Immature natural killer cell (primary cell): Measurements from ENCODE around the gene KRT27. TPM values are rescaled to one million over a fixed set of nuclear protein-coding genes. Genes with fewer than 3 reads are reported as not detected.
"Not testable (repeated sequence)": the region's sequence is repeated elsewhere in the genome, so short reads cannot be mapped to it uniquely, and the experiment has no call there.

Experiments used
- DNase-seq, 3 donors: peaks; one replicate each; pipeline ENCODE4 v3.0.0; 2022; ENCODE audit warnings: mixed read lengths in 1 of 3
- H3K27ac Mint-ChIP-seq, 6 donors: one replicate each; pipeline ENCODE4 v1.8.0; 2020; ENCODE audit warnings: mixed read lengths in 6 of 6, mild to moderate bottlenecking in 5 of 6, inconsistent platforms in 4 of 6, moderate library complexity in 3 of 6
- H3K27me3 Mint-ChIP-seq, 3 donors: one replicate each; pipeline ENCODE4 v1.8.0; 2020 to 2021; ENCODE audit warnings: low read depth in 3 of 3, mild to moderate bottlenecking in 3 of 3, mixed read lengths in 3 of 3, moderate library complexity in 3 of 3, inconsistent platforms in 1 of 3
- H3K36me3 Mint-ChIP-seq, 3 donors: one replicate each; pipeline ENCODE4 v1.8.0; 2020; ENCODE audit warnings: mixed read lengths in 3 of 3, inconsistent platforms in 2 of 3, mild to moderate bottlenecking in 2 of 3
- H3K4me1 Mint-ChIP-seq, 2 donors: one replicate each; pipeline ENCODE4 v1.8.0; 2020; ENCODE audit warnings: inconsistent platforms in 2 of 2, mild to moderate bottlenecking in 2 of 2, mixed read lengths in 2 of 2, moderate library complexity in 1 of 2
- H3K4me3 Mint-ChIP-seq, 5 donors: one replicate each; pipeline ENCODE4 v1.8.0; 2020; ENCODE audit warnings: mild to moderate bottlenecking in 5 of 5, mixed read lengths in 5 of 5, inconsistent platforms in 3 of 5, moderate library complexity in 3 of 5
- H3K9me3 Mint-ChIP-seq, 6 donors: one replicate each; pipeline ENCODE4 v1.8.0; 2020; ENCODE audit warnings: mild to moderate bottlenecking in 6 of 6, mixed read lengths in 6 of 6, inconsistent platforms in 4 of 6, moderate library complexity in 3 of 6
- polyA plus RNA-seq, 3 donors: library from polyadenylated mRNA; unstranded; fragments of 300-500 nt; fragmentation: Illumina TruSeq; gene quantifications; one replicate each; pipeline ENCODE4 v1.2.3, GENCODE V29; 2021

KRT27 gene
- polyA plus RNA-seq, 3 donors from 2014 or later = not detected

- DNase-seq = no peak
- H3K27me3 Mint-ChIP-seq = peaks cover 2 to 26% (median 12%) of the 10 kb centered on the region in 3 donors
Measured at GRCh38 chr17:40818343-40818732, 36.0 kb upstream of the KRT27 start.

GRCh38 chr17:40817103-40817682 is 34.8 kb upstream of the KRT27 start:
- Mint-ChIP-seq H3K27ac (peak overlapping the region in 4 of 6 donors; percentile 43 to 68 (median 59)), H3K4me3 (peak overlapping the region; percentile 51 to 98 (median 90)), H3K36me3 (peaks cover 29 to 36% (median 31%) of the 10 kb centered on the region in 3 donors), H3K9me3 (peaks cover 0 to 39% (median 6%) of the 10 kb centered on the region in 6 donors), H3K4me1 (peaks cover 21 to 35% of the 10 kb centered on the region in 2 donors), H3K27me3 (peaks cover 2 to 32% (median 16%) of the 10 kb centered on the region in 3 donors)
- no peak for DNase-seq

More at GRCh38 chr17:40818343-40818732, 36.0 kb upstream of the KRT27 start:
- peak overlapping the region; percentile 90 to 98 (median 91) for H3K4me3 Mint-ChIP-seq
- peaks cover 0 to 39% (median 6%) of the 10 kb centered on the region in 6 donors for H3K9me3 Mint-ChIP-seq
- H3K36me3 Mint-ChIP-seq = peaks cover 33 to 41% (median 39%) of the 10 kb centered on the region in 3 donors
- peaks cover 21 to 35% of the 10 kb centered on the region in 2 donors for H3K4me1 Mint-ChIP-seq
- peak overlapping the region; percentile 87 to 96 (median 90) for H3K27ac Mint-ChIP-seq

DNA sequence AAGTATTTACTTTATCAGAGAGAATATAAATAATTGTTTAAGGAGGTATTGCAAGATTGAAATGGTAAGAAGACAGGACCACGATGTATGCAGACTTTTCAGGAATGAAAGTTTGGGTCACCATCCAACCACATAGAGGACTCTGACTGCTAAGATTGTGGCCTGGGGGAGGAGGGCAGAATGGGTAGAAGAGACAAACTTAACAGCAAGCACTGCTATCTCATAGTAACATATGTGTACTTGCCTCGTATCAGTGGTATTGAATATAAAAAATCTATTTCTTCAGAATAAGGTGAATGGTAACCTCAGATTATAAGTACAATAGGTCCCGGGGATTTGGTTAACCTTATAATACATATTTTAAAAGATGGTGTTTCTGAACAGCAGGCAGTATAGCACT is 34.2 kb upstream of the KRT27 start:
- Mint-ChIP-seq H3K4me1 (peaks cover 21 to 35% of the 10 kb centered on the region in 2 donors), H3K27me3 (peaks cover 2 to 32% (median 20%) of the 10 kb centered on the region in 3 donors), H3K27ac (peak overlapping the region in 1 of 6 donors; percentile 36), H3K4me3 (peak overlapping the region in 2 of 5 donors; percentile 92 to 98), H3K36me3 (peaks cover 24 to 34% (median 27%) of the 10 kb centered on the region in 3 donors), H3K9me3 (peaks cover 0 to 39% (median 6%) of the 10 kb centered on the region in 6 donors)
- no peak for DNase-seq

GRCh38 chr17:40815381-40815780 is 33.0 kb upstream of the KRT27 start:
- DNase-seq = no peak
- Mint-ChIP-seq H3K4me3 (no peak overlapping the region), H3K9me3 (peaks cover 0 to 37% (median 6%) of the 10 kb centered on the region in 6 donors), H3K4me1 (peaks cover 21 to 33% of the 10 kb centered on the region in 2 donors), H3K36me3 (peaks cover 24 to 28% (median 24%) of the 10 kb centered on the region in 3 donors), H3K27me3 (peaks cover 8 to 33% (median 29%) of the 10 kb centered on the region in 3 donors), H3K27ac (no peak overlapping the region)

GRCh38 chr17:40814657-40815056 is 32.3 kb upstream of the KRT27 start:
- peaks cover 12 to 30% (median 28%) of the 10 kb centered on the region in 3 donors for H3K27me3 Mint-ChIP-seq
- not testable (repeated sequence) for H3K27ac Mint-ChIP-seq, DNase-seq, H3K4me3 Mint-ChIP-seq
- H3K36me3 Mint-ChIP-seq = peaks cover 21 to 23% (median 22%) of the 10 kb centered on the region in 3 donors
- peaks cover 0 to 31% (median 6%) of the 10 kb centered on the region in 6 donors for H3K9me3 Mint-ChIP-seq
- H3K4me1 Mint-ChIP-seq = peaks cover 18 to 25% of the 10 kb centered on the region in 2 donors

DNA sequence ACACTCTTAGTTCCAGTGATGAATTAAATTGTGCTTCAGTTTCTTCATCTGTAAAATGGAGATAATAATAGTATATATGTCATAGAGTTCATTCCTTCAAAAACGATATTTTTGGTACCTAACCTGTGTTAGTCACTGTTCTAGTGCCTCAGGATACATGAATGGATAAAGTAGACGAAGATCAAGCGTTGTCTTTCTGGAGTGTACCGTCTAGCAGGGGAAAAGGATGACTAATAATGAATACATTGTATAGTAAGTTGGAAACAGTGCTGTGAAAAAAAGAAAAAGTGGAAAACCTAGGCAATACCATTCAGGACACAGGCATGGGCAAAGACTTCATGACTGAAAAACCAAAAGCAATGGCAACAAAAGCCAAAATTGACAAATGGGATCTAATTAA is 31.5 kb upstream of the KRT27 start:
- Mint-ChIP-seq H3K27ac (no peak overlapping the region), H3K4me1 (peaks cover 13 to 18% of the 10 kb centered on the region in 2 donors), H3K36me3 (peaks cover 21 to 23% (median 22%) of the 10 kb centered on the region in 3 donors), H3K4me3 (no peak overlapping the region), H3K9me3 (peaks cover 0 to 27% (median 6%) of the 10 kb centered on the region in 6 donors), H3K27me3 (peaks cover 10 to 33% (median 26%) of the 10 kb centered on the region in 3 donors)
- no peak for DNase-seq

- Mint-ChIP-seq H3K9me3 (peaks cover 0 to 27% (median 4%) of the 10 kb centered on the region in 6 donors), H3K4me1 (peaks cover 5 to 9% of the 10 kb centered on the region in 2 donors), H3K36me3 (peaks cover 12 to 20% (median 13%) of the 10 kb centered on the region in 3 donors), H3K27me3 (peaks cover 10 to 31% (median 29%) of the 10 kb centered on the region in 3 donors), H3K27ac (no peak overlapping the region), H3K4me3 (no peak overlapping the region)
- DNase-seq = no peak
Measured at GRCh38 chr17:40812639-40813038, 30.3 kb upstream of the KRT27 start.

DNA sequence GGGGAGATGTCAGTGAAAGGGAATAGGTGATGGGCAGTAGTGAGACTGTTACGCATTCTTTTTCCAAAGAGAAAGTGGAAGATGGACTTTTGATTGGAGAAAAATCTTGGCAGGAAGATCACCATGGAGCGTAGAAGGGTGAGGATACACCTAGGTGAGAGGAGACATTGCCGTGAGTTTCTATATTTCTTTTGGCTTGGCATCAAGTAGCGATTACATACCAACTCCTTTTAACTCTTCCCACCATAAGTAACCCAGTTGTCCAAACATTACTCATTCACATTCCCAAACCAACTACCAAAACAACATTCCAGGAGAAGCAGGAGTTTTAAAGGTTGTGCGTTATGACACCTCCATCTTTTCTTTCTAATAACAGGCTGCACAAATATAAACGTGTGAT is 28.1 kb upstream of the KRT27 start:
- peaks cover 15 to 42% (median 33%) of the 10 kb centered on the region in 3 donors for H3K27me3 Mint-ChIP-seq
- no peak overlapping the region for H3K4me3 Mint-ChIP-seq
- no peak overlapping the region for H3K27ac Mint-ChIP-seq

GRCh38 chr17:40809721-40810421 is 27.5 kb upstream of the KRT27 start:
- Mint-ChIP-seq H3K9me3 (peaks cover 0 to 14% (median 1%) of the 10 kb centered on the region in 6 donors), H3K4me1 (no peaks in the 10 kb centered on the region), H3K36me3 (peaks cover 0 to 7% (median 0%) of the 10 kb centered on the region in 3 donors), H3K4me3 (no peak overlapping the region), H3K27me3 (peaks cover 15 to 47% (median 33%) of the 10 kb centered on the region in 3 donors), H3K27ac (no peak overlapping the region)
- no peak for DNase-seq

More for the DNA sequence above, 28.1 kb upstream of the KRT27 start:
- DNase-seq = no peak
- Mint-ChIP-seq H3K4me1 (no peaks in the 10 kb centered on the region), H3K36me3 (peaks cover 0 to 7% (median 0%) of the 10 kb centered on the region in 3 donors), H3K9me3 (peaks cover 0 to 18% (median 2%) of the 10 kb centered on the region in 6 donors)

GRCh38 chr17:40806131-40806530 is 23.8 kb upstream of the KRT27 start:
- no peaks in the 10 kb centered on the region for H3K9me3 Mint-ChIP-seq

DNA sequence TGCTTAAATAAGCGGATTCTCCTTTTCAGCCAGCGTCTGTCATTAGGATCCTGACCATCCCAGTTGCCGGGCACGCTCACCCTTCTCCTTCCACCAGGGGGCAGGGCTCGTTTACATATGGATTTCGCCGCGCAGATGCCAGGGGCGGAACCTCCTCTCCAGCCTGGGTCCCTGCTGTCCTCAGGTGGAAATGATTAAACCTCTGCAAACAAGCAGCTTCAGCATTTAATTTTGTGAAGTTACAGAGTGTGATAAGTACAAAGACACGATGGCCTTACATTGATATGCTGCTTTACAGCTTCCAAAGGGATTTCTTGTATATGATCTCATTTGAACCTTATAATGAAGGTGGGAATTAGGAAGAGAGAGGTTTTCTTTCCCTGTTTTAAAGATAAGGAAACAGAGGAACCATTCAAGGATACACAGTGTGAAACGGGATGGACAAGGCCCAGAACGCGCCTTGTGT is 21.3 kb upstream of the KRT27 start:
- Mint-ChIP-seq H3K27me3 (peaks cover 10 to 29% (median 20%) of the 10 kb centered on the region in 3 donors), H3K4me1 (peaks cover 0 to 2% of the 10 kb centered on the region in 2 donors), H3K27ac (no peak overlapping the region), H3K36me3 (no peaks in the 10 kb centered on the region), H3K9me3 (no peaks in the 10 kb centered on the region), H3K4me3 (no peak overlapping the region)
- peak; percentile 48 to 53 (median 49) for DNase-seq

More at GRCh38 chr17:40806131-40806530, 23.8 kb upstream of the KRT27 start:
- Mint-ChIP-seq H3K27ac (no peak overlapping the region), H3K36me3 (no peaks in the 10 kb centered on the region), H3K27me3 (peaks cover 12 to 29% (median 23%) of the 10 kb centered on the region in 3 donors), H3K4me3 (no peak overlapping the region), H3K4me1 (peaks cover 0 to 2% of the 10 kb centered on the region in 2 donors)
- DNase-seq = no peak

GRCh38 chr17:40801157-40801556 is 18.8 kb upstream of the KRT27 start:
- Mint-ChIP-seq H3K27ac (no peak overlapping the region), H3K4me3 (no peak overlapping the region), H3K9me3 (no peaks in the 10 kb centered on the region), H3K36me3 (no peaks in the 10 kb centered on the region), H3K4me1 (peaks cover 0 to 2% of the 10 kb centered on the region in 2 donors), H3K27me3 (peaks cover 8 to 15% (median 12%) of the 10 kb centered on the region in 3 donors)
- no peak for DNase-seq

DNA sequence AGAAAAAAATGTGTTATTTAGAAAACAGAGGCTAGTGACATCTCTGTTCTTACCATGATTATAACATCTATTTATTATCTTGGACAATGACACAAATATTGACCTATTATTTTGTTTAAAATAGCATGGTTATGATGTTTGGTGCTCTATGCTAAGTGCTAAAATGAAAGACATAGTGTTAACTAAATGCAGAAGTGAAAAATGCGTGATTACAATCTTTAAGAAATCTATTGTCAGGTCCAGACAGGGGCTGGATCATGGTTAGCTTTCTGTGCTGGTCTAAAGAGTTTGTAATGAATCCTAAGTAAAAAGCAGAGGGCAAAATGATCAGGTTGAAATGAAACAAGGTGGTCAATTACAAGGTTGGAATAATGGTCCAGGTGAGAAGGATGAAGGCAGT is 18.0 kb upstream of the KRT27 start:
- no peak for DNase-seq
- Mint-ChIP-seq H3K4me1 (peaks cover 0 to 2% of the 10 kb centered on the region in 2 donors), H3K9me3 (no peaks in the 10 kb centered on the region), H3K4me3 (no peak overlapping the region), H3K36me3 (no peaks in the 10 kb centered on the region), H3K27me3 (peaks cover 6 to 15% (median 12%) of the 10 kb centered on the region in 3 donors), H3K27ac (no peak overlapping the region)

- no peak within 1 kb of the TSS for H3K4me3 Mint-ChIP-seq
- peaks cover 0 to 2% of the 10 kb centered on the region in 2 donors for H3K4me1 Mint-ChIP-seq
- H3K27ac Mint-ChIP-seq = no peak within 1 kb of the TSS
- peaks cover 8 to 17% (median 8%) of the 10 kb centered on the region in 3 donors for H3K27me3 Mint-ChIP-seq
- DNase-seq = no peak
- H3K36me3 Mint-ChIP-seq = no peaks in the 10 kb centered on the region
- H3K9me3 Mint-ChIP-seq = no peaks in the 10 kb centered on the region
Measured at GRCh38 chr17:40799859-40800258, 17.5 kb upstream of the KRT27 start, which contains the start of gene KRT28. KRT28 (minus strand) TSS chr17:40799959; CDS start chr17:40799893, 66 bp downstream.
